NCI-H524 treated with DMSO at 0.1 percent for 48 hours (cell line): ENCODE data around the gene LNP1.
"Not testable (repeated sequence)": the region's sequence is repeated elsewhere in the genome, so short reads cannot be mapped to it uniquely, and the experiment has no call there.

Experiments
- DNase-seq: peaks from one replicate; lab custom pipeline; 2025; lab: John Stamatoyannopoulos, UW

LNP1 gene

DNA sequence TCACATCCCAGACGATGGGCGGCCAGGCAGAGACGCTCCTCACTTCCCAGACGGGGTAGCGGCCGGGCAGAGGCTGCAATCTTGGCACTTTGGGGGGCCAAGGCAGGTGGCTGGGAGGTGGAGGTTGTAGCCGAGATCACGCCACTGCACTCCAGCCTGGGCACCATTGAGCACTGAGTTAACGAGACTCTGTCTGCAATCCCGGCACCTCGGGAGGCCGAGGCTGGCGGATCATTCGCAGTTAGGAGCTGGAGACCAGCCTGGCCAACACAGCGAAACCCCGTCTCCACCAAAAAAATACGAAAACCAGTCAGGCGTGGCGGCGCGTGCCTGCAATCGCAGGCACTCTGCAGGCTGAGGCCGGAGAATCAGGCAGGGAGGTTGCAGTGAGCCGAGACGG lies 77.2 kb downstream of the LNP1 start:
- not testable (repeated sequence) for DNase-seq

DNA sequence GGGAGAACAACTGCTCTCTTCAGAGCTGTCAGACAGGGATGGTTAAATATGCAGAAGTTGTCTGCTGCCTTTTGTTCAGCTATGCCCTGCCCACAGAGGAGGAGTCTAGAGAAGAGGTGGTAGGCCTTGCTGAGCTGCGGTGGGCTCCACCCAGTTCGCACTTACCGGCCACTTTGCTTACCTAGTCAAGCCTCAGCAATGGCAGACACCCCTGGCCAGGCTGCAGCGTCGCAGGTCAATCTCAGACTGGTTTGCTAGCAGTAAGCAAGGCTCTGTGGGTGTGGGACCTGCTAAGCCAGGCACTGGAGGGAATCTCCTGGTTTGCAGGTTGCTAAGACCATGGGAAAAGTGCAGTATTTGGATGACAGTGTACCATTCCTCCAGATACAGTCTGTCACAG lies 78.7 kb downstream of the LNP1 start:
- DNase-seq = no peak

DNA sequence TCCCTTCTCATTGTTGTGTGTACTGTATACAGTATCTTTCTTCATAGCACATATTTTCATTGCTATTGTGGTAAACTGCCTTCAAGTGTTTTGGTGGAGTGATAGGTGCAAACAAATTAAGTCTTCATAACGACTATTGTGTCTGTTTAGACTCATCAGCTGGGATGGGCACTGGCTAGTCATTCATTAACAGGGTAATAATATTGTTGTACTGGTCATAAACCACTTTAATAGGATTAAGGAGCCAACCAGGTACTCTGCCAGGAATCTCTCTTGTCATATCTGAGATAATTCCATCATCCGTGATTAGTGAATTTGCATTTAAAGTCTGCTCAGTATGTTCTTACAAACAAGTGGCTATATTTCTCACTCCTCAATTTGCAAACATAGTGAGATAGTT lies 80.8 kb downstream of the LNP1 start:
- DNase-seq = peak; percentile 70

DNA sequence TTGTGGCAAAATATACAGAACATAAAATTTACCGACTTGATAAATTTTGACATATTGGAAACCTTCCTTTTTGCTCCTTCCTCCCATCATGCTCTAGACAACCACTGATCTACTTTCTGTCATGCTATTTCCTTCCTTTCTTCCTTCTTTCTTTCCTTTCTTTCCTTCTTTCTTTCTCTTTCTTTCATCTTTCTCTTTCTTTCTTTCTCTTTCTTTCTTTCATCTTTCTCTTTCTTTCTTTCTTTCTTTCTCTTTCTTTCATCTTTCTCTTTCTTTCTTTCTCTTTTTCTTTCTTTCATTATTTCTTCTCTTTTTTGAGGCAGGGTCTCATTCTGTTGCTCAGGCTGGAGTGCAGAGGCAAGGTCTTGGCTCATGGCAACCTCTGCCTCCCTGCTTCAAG lies 82.2 kb downstream of the LNP1 start:
- DNase-seq = no peak

DNA sequence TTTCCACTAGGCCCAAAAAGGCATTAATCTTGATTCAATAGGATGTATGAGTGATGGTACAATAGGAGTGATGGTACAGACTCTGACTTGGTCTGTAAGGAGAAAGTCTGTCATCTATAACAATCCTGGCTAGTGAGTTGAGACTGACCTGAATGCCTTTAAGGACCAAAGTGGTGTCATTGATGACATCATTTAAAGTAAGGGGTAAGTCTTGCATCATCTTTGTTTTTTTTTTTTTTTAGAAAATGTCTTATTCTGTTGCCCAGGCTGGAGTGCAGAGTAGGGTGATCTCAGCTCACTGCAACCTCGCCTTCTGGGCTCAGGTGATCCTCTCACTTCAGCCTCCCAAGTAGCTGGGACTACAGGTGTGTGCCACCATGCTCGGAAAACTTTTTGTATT lies 85.5 kb downstream of the LNP1 start:
- no peak for DNase-seq

DNA sequence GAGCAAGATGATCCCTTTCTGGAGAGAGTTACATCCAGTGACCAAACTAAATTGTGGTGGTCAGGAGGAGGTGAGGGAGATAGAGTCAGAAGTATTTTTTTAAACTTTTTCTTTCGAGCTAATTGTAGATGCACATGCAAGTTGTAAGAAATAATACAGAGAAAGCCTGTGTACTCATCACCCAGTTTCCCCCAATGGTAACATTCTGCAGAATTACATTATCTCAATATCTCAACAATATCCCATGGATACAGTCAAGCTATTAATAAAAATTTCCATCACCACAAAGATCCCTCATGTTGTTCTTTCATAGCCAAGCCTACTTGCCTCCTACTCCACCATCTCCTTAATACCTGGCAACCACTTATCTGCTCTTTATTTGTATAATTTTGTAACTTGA lies 87.8 kb downstream of the LNP1 start:
- no peak for DNase-seq

DNA sequence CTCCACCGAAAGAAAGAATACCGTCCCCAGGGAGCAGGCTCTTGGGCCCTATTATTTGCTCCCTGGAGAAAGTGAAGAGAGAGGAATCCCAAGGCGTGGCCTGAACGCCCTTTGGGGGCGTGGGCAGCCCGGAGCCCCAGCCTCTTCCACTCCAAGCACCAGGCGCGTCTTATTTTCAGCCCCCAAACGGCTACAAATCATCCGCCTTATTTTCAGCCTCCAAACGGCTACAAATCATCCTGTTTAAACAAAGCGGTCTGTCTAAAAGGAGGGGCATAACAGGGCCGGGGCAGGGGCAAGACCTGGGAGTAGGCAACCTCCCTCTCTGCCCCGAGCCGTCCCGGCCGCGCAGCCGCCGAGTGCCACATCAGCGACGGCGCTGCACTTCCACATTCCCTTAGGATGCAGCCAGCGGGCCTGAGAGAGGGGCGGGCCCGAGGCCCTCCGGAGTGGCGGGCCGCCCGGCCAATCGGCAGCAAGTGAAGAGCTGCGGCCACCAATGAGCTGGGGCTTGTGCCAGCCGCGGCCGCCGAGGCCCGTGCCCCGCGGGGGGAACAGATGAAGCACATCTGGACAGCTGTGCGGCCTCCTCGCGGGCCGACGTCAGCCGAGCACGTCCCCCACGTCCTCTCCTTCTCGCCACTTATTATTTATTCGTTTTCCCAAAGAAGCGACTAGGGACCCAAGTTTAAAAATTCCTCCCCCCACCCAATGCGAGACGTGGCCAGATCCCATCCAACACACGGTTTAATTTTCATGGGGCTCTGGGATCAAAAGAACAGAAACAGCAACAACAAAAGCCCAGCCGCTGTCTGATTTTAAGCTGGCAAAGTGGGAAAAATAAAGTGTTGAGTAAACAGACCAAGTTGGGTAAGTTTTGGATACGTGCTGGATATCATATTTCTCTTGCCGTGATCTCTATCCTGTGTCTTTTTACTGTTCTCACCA lies 91.0 kb downstream of the LNP1 start, which contains the start of gene TMEM45A:
Gene TMEM45A, plus strand, starts transcription at position 561 of the 948 bp plus-strand sequence. CDS start 62,593 bp downstream, outside the sequence.
- peak; percentile 80 for DNase-seq

DNA sequence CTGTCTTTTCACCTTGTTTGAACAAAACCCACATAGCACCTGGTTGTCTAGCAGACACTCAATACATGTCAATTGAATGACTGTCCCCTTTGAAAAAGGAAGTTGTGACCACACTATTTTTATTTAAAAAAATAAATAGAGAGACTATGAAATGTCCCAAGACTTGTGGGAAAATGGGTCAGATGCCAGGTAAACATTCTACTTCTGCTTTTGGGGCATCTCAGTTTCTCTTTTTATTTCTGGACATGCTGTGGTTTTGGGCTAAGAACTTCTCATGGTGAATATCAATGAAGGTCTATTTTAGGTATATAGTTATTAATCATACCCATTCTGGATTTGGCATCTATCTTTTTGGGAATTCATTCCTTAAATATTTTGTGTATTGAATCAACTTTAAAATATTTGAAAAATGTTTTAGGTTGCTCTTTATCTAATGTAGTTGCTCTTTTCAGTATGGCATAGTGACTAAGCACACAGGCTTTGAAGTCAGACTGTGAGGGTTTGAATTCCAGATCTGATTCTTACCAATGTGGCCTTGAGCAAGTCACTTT lies 95.4 kb downstream of the LNP1 start:
- DNase-seq = no peak

DNA sequence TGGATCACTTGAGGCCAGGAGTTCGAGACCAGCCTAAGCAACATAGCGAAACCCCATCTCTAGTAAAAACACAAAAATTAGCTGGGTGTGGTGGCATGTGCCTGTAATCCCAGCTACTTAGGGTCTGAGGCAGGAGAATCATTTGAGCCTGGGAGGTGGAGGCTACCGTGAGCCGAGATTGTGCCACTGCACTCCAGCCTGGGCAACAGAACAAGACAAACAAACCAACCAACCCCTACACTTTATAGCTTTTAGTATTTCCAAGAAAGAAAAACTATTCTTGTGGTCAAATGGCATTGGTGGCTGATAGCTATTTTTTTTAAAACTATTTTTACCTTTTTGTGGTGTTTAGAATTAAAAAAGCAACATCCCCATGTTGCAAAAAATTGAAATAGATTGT lies 98.3 kb downstream of the LNP1 start:
- no peak for DNase-seq

DNA sequence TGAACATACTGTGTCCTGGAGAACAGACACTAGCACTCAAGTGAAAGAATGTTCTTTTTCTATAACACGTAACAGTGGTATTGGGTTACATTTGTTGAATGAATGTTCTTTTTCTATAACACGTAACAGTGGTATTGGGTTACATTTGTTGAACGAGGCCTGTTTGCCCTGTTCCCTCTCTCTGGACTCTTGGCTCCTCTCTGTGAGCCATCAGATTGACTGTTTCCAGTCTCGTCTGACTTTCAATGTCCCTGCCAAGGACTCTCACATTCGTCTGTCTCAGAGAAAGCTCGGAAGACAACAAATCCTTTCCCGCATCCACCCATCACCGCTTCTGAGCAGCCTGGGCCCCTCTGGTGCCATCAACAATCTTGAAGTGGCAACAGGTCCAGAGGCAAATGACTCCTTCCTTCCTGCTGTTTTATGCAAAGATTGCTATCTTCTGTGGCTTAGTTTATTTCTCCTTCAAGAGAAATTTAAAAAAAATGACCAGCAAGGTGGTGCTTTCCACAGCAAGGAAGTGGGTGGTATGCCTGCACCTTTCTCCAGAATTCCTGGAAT lies 99.1 kb downstream of the LNP1 start:
- no peak for DNase-seq

DNA sequence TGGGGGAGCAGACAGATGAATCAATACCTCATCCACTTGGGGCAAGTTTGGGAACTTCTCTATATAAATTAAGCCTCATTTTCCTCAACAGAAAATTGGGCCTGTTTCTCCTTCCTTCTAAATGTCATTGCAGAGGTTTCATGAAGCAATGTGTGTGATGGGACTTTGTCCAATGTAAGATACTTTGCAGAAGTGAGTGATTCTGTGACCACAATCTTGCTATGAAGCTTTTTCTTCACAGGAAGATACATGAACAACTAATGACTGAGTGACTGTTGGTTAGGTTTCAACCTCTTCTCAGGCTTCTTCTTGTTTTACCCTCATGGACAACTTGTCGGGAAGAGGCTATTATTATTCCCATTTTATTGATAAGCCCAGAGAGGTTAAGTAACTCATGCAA lies 102.1 kb downstream of the LNP1 start:
- DNase-seq = no peak
